Sigmoid colon (tissue), 7 donors: ENCODE data around the gene LHX2. TPM values are rescaled to one million over a fixed set of nuclear protein-coding genes. Genes with fewer than 3 reads are reported as not detected.
A peak's percentile ranks its signal among the peaks of the same experiment; 100 is the strongest.

Experiments
- DNase-seq: peaks from one replicate; pipeline ENCODE4 v3.0.0-alpha.2; 2019
- H3K27ac ChIP-seq, 4 donors: fragments of 200-600 bp; sonication (generic); one replicate each; pipeline ENCODE4 v1.5.1; 2016 to 2019; ENCODE audit warnings: mild to moderate bottlenecking in 1 of 4
- H3K27me3 ChIP-seq, 3 donors: fragments of 200-600 bp; sonication (generic); one replicate each; pipeline ENCODE4 v1.5.1; 2019; ENCODE audit warnings: mild to moderate bottlenecking in 1 of 3
- H3K36me3 ChIP-seq, 4 donors: fragments of 200-600 bp; sonication (generic); one replicate each; pipeline ENCODE4 v1.5.1; 2016 to 2019
- H3K4me1 ChIP-seq, 4 donors: fragments of 200-600 bp; sonication (generic); one replicate each; pipeline ENCODE4 v1.5.1; 2017 to 2019
- H3K4me3 ChIP-seq, 4 donors: fragments of 200-600 bp; sonication (generic); one replicate each; pipeline ENCODE4 v1.5.1; 2017 to 2019; ENCODE audit warnings: mild to moderate bottlenecking in 2 of 4, moderate library complexity in 1 of 4
- H3K9me3 ChIP-seq, 4 donors: fragments of 200-600 bp in 3 of 4; sonication (generic) in 3 of 4; one replicate each; pipeline versions ENCODE4 v1.5.1 to v1.6.1; 2013 to 2019
- EP300 ChIP-seq, 4 donors: sonication (generic); formaldehyde crosslinking; IDR thresholded peaks; one replicate each; pipeline ENCODE4 v1.6.1; 2017; ENCODE audit warnings: antibody characterized with exemption in 4 of 4
- POLR2A ChIP-seq, 2 donors: fragments of 450-650 bp; IDR thresholded peaks; one replicate each; pipeline ENCODE4 v1.6.1; 2016; ENCODE audit warnings: antibody characterized with exemption in 2 of 2, mild to moderate bottlenecking in 2 of 2, moderate library complexity in 2 of 2
- POLR2AphosphoS5 ChIP-seq, 4 donors: sonication (generic); formaldehyde crosslinking; IDR thresholded peaks; one replicate each; pipeline ENCODE4 v1.6.1; 2017; ENCODE audit warnings: antibody characterized with exemption in 4 of 4
- WGBS, 2 donors: extraction: QIAGEN DNeasy Blood & Tissue Kit; methylation state at CpG; one replicate each; pipeline ENCODE4 v1.1.7; 2013; 5-methylcytosine and 5-hydroxymethylcytosine counted together
- intact Hi-C: fragments of 100-400 bp; cut with DNase I; formaldehyde crosslinking; loops from one replicate; pipeline ENCODE4 v1.15.1; 2023
- polyA plus RNA-seq, 3 donors: library from polyadenylated mRNA; stranded (reverse); fragments of 200-250 nt; gene quantifications; one replicate each; pipeline ENCODE4 v1.2.3, GENCODE V29; 2013
- total RNA-seq, 4 donors: library from RNA; depleted of rRNA; stranded (reverse); fragments of >200 nt; gene quantifications; one replicate each; pipeline ENCODE4 v1.1.0, GENCODE V29; 2016
- TF ChIP-seq, protein P1 (sequence below), 4 experiments: fragments of 450-650 bp in 3 of 4; fragments of 200-600 bp in 1 of 4; IDR thresholded peaks; one replicate each; pipeline ENCODE4 v1.5.1; 2016 to 2019; ENCODE audit warnings: antibody characterized with exemption in 4 of 4, mild to moderate bottlenecking in 3 of 4, moderate library complexity in 2 of 4
- donor health status: healthy with polysubstance abuse.
- donor health status: Bipolar disorder and iron deficiency.
- donor health status: healthy.

LHX2 gene, protein sequence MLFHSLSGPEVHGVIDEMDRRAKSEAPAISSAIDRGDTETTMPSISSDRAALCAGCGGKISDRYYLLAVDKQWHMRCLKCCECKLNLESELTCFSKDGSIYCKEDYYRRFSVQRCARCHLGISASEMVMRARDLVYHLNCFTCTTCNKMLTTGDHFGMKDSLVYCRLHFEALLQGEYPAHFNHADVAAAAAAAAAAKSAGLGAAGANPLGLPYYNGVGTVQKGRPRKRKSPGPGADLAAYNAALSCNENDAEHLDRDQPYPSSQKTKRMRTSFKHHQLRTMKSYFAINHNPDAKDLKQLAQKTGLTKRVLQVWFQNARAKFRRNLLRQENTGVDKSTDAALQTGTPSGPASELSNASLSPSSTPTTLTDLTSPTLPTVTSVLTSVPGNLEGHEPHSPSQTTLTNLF
- 1 to 10 TPM in 1 of 4 donors, not detected in 3; 3.3 TPM for total RNA-seq
- polyA plus RNA-seq: not detected

DNA sequence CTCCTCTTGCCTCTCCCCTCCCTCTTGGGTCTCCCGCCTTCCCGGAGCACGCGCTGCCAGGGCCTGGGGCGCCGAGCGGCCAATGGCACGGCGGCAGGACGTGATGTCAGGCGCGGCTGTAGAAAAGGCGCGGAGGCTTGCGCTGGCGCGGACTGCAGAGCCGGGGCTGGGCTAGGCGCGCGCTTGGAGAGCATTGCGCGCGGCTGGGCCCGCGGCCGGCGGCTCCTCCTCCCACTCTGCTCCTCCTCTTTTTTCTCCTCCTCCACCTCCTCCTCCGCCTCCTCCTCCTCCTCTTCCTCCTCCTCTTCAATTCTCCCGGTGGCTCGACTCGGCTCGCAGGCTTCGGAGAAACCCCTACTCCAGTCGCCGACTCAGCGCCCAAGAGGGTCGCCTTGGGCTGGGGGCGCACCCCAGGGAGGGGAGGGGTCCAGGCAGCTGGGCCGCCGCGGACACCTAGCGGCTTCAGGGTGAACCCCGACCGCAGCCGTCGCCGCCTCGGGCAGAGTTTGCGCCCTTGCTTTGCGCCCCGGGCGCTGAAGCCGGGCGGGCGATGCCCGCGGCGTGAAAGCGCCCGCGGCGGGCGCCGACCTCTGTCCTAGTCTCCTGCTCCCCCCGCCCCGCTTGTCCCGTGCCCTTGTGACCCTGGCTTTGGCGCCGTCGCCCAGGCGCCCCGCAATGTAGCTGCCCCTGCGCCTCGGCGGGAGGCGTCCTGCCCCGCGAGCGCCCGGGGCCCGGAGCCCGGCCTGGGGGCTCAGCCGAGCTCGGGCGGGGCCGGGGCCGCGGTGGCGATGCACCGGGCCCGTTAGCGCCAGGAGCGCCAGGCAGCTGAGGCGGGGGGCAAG lies at the start of gene LHX2:
Gene LHX2 (plus strand): TSS at position 309 of the 842 bp plus-strand sequence. CDS start 581 bp downstream, outside the sequence.
- Histone ChIP-seq H3K4me3 (peak within 1 kb of the TSS in 3 of 4 donors; percentile 7 to 37 (median 32)), H3K9me3 (no peaks in the 10 kb centered on the region), H3K27me3 (peaks cover 91 to 100% (median 99%) of the 10 kb centered on the region in 3 donors), H3K27ac (no peak within 1 kb of the TSS), H3K4me1 (peaks cover 0 to 59% (median 56%) of the 10 kb centered on the region in 4 donors), H3K36me3 (no peaks in the 10 kb centered on the region)
- intact Hi-C loops: no loop called here
- WGBS, 2 donors: 1 to 2% methylated on average over 95 of the region's 95 CpGs
- DNase-seq: no peak
- TF ChIP-seq EP300 (IDR thresholded peaks at IDR 0.05) (no peak), POLR2A (IDR thresholded peaks at IDR 0.05) (no peak), POLR2AphosphoS5 (IDR thresholded peaks at IDR 0.05) (peak in 1 of 4 donors; percentile 24)
- TF ChIP-seq, protein P1, sequence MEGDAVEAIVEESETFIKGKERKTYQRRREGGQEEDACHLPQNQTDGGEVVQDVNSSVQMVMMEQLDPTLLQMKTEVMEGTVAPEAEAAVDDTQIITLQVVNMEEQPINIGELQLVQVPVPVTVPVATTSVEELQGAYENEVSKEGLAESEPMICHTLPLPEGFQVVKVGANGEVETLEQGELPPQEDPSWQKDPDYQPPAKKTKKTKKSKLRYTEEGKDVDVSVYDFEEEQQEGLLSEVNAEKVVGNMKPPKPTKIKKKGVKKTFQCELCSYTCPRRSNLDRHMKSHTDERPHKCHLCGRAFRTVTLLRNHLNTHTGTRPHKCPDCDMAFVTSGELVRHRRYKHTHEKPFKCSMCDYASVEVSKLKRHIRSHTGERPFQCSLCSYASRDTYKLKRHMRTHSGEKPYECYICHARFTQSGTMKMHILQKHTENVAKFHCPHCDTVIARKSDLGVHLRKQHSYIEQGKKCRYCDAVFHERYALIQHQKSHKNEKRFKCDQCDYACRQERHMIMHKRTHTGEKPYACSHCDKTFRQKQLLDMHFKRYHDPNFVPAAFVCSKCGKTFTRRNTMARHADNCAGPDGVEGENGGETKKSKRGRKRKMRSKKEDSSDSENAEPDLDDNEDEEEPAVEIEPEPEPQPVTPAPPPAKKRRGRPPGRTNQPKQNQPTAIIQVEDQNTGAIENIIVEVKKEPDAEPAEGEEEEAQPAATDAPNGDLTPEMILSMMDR (IDR thresholded peaks at IDR 0.05): no peak

DNA sequence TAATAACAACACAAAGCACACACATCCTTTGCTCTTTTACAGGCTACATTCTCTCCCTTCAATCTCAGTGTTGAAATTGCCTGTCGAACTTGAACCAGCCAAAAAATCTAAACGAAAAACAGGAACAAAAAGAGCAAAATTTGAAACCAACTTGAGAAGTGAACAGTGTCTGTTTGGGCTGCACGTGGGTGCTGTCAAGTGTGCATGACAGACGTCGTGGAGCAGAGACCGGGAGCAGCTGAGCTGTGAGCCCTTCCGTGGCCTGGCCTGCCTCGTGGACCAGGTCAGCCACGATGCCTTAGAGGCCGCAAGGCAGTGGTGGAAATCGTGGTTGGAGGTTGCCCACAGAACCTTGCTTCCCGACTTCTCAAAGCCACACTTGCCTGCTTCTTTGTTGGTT lies 46.8 kb upstream of the LHX2 start:
- no peaks in the 10 kb centered on the region for H3K36me3 ChIP-seq
- DNase-seq: no peak
- peaks cover 0 to 6% (median 0%) of the 10 kb centered on the region in 3 donors for H3K27me3 ChIP-seq
- H3K4me3 ChIP-seq: no peak overlapping the region
- H3K9me3 ChIP-seq: no peaks in the 10 kb centered on the region
- TF ChIP-seq EP300 (IDR thresholded peaks at IDR 0.05): no peak
- TF ChIP-seq POLR2AphosphoS5 (IDR thresholded peaks at IDR 0.05): no peak
- no peak for TF ChIP-seq POLR2A (IDR thresholded peaks at IDR 0.05)
- intact Hi-C loops: no loop called here
- H3K4me1 ChIP-seq: no peaks in the 10 kb centered on the region
- no peak overlapping the region for H3K27ac ChIP-seq
- WGBS, 2 donors: 53 to 77% methylated on average over 12 of the region's 12 CpGs

DNA sequence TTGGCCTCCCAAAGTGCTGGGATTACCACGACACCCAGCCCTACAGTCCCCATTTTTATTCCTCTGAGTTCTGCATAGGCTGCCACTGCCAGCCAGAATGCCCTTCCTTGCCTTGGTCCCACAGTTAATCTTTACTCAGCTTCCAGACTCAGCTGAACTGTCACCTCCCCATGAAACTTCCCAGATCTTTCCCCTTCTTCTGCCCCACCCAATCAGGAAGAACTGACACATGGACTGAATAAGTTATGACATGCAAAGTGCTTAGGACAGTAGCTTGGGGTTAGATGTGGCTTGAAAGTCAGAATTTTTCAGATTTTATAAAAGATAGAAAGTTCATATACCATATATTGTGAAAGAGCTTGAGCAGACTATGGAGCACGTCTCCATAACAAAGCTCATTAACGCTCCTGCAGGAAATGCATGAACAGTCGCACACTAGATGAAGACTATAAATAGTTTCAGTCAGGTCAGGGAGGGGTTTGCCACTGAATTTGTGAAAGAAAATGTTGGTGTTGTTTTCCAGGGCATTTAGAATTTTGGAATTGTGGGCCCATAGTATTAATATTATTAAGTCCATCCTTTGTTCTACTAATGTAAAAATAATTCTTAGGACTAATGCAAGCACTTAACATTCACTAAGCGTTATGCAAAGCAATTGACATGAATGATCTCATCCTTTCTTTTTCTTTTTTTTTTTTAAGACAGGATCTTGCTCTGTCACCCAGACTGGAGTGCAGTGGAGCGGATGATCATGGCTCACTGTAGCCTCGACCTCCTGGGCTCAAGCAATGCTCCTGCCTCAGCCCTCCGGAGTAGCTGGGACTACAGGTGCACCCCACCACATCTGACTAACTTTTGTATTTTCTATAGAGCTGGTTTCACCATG lies 45.5 kb upstream of the LHX2 start:
- Histone ChIP-seq H3K9me3 (no peaks in the 10 kb centered on the region), H3K4me3 (no peak overlapping the region), H3K27ac (no peak overlapping the region), H3K4me1 (no peaks in the 10 kb centered on the region), H3K36me3 (no peaks in the 10 kb centered on the region), H3K27me3 (peaks cover 0 to 16% (median 10%) of the 10 kb centered on the region in 3 donors)
- intact Hi-C loops: no loop called here
- no peak for DNase-seq
- WGBS, 2 donors: 56 to 61% methylated on average over 8 of the region's 8 CpGs
- TF ChIP-seq POLR2A (IDR thresholded peaks at IDR 0.05): no peak
- TF ChIP-seq, protein P1 (IDR thresholded peaks at IDR 0.05): no peak

DNA sequence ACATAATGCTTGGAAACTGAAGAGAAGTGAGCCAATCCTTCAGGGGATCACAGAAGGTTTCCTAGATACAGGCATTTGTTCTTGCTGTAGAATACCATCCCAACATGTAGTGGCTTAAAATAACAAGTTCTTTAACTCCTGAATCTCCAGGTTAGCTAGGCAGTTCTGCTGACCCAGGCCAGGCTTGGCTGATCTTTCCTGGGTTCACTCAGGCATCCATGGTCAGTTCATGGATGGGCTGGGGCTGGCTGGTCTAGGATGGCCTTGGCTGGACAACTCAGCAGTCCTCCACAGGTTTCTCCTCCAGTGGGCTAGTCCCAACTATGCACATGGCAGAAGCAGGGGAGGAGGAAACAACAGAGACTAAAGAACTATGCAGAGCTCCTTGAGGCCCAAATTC lies 44.2 kb upstream of the LHX2 start:
- TF ChIP-seq POLR2A (IDR thresholded peaks at IDR 0.05): no peak
- no peak for TF ChIP-seq EP300 (IDR thresholded peaks at IDR 0.05)
- TF ChIP-seq POLR2AphosphoS5 (IDR thresholded peaks at IDR 0.05): no peak
- intact Hi-C loops: no loop called here

DNA sequence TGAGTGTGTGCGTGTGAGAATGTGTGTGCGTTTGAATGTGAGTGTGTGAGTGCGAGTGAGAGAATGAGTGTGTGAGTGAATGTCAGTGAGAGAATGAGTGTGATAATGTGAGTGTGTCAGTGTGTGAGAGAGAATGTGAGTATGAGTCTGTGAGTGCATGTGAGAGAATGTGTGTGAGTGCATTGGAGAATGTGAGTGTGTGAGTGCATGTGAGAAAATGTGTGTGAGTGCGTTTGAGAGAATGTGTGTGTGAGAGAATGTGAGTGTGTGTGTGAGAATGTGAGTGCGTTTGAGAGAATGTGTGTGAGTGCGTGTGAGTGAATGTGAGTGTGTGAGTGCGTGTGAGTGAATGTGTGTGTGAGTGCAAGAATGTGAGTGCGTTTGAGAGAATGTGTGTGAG lies 39.0 kb upstream of the LHX2 start:
- no peaks in the 10 kb centered on the region for H3K4me1 ChIP-seq
- H3K36me3 ChIP-seq: no peaks in the 10 kb centered on the region
- WGBS, 2 donors: 97 to 99% methylated on average over 8 of the region's 8 CpGs
- H3K27ac ChIP-seq: no peak overlapping the region
- intact Hi-C loops: no loop called here
- no peak overlapping the region for H3K4me3 ChIP-seq
- H3K27me3 ChIP-seq: peaks cover 0 to 13% (median 10%) of the 10 kb centered on the region in 3 donors
- no peak for TF ChIP-seq POLR2A (IDR thresholded peaks at IDR 0.05)
- TF ChIP-seq EP300 (IDR thresholded peaks at IDR 0.05): no peak
- no peak for TF ChIP-seq POLR2AphosphoS5 (IDR thresholded peaks at IDR 0.05)
- TF ChIP-seq, protein P1 (IDR thresholded peaks at IDR 0.05): no peak
- H3K9me3 ChIP-seq: no peaks in the 10 kb centered on the region
- DNase-seq: no peak

More for the DNA sequence above, 44.2 kb upstream of the LHX2 start:
- Histone ChIP-seq H3K9me3 (no peaks in the 10 kb centered on the region), H3K27ac (no peak overlapping the region), H3K4me1 (no peaks in the 10 kb centered on the region), H3K4me3 (no peak overlapping the region), H3K27me3 (peaks cover 0 to 13% (median 10%) of the 10 kb centered on the region in 3 donors), H3K36me3 (no peaks in the 10 kb centered on the region)
- no peak for DNase-seq
